Activated naive CD8-positive, alpha-beta T cell (primary cell): ENCODE results near the gene PCARE.

Experiments used
- H3K27ac Mint-ChIP-seq: one replicate; pipeline ENCODE4 v1.8.0; 2021; ENCODE audit warnings: mixed read lengths
- H3K27me3 Mint-ChIP-seq: one replicate; pipeline ENCODE4 v1.8.0; 2021; ENCODE audit warnings: mixed read lengths
- H3K36me3 Mint-ChIP-seq: one replicate; pipeline ENCODE4 v1.8.0; 2021; ENCODE audit warnings: mixed read lengths
- H3K4me1 Mint-ChIP-seq: one replicate; pipeline ENCODE4 v1.8.0; 2021; ENCODE audit warnings: low read depth, mixed read lengths
- H3K4me3 Mint-ChIP-seq: one replicate; pipeline ENCODE4 v1.8.0; 2021; ENCODE audit warnings: mild to moderate bottlenecking, mixed read lengths
- H3K9me3 Mint-ChIP-seq: one replicate; pipeline ENCODE4 v1.8.0; 2021; ENCODE audit warnings: low read depth, mixed read lengths

PCARE gene

GRCh38 chr2:29016504-29016903 lies 57.8 kb downstream of the PCARE start:
- Mint-ChIP-seq H3K9me3 (no peaks in the 10 kb centered on the region), H3K27ac (peak overlapping the region; percentile 93), H3K4me3 (no peak overlapping the region), H3K4me1 (peaks cover 55% of the 10 kb centered on the region), H3K27me3 (no peaks in the 10 kb centered on the region), H3K36me3 (no peaks in the 10 kb centered on the region)

- no peaks in the 10 kb centered on the region for H3K9me3 Mint-ChIP-seq
- peak overlapping the region; percentile 77 for H3K4me3 Mint-ChIP-seq
- H3K27me3 Mint-ChIP-seq, result no peaks in the 10 kb centered on the region
- peaks cover 62% of the 10 kb centered on the region for H3K4me1 Mint-ChIP-seq
- no peaks in the 10 kb centered on the region for H3K36me3 Mint-ChIP-seq
- peak overlapping the region; percentile 93 for H3K27ac Mint-ChIP-seq
These were observed 58.4 kb downstream of the PCARE start for GRCh38 chr2:29015701-29016470.

GRCh38 chr2:29014811-29015421 lies 59.4 kb downstream of the PCARE start:
- peak overlapping the region; percentile 93 for H3K27ac Mint-ChIP-seq
- no peaks in the 10 kb centered on the region for H3K36me3 Mint-ChIP-seq
- no peaks in the 10 kb centered on the region for H3K27me3 Mint-ChIP-seq
- H3K4me3 Mint-ChIP-seq, result peak overlapping the region; percentile 77
- no peaks in the 10 kb centered on the region for H3K9me3 Mint-ChIP-seq
- H3K4me1 Mint-ChIP-seq, result peaks cover 71% of the 10 kb centered on the region

GRCh38 chr2:29014331-29014730 lies 60.0 kb downstream of the PCARE start:
- Mint-ChIP-seq H3K36me3 (no peaks in the 10 kb centered on the region), H3K27me3 (no peaks in the 10 kb centered on the region), H3K4me3 (peak overlapping the region; percentile 77)

GRCh38 chr2:29013057-29013780 lies 61.1 kb downstream of the PCARE start:
- no peaks in the 10 kb centered on the region for H3K36me3 Mint-ChIP-seq
- no peaks in the 10 kb centered on the region for H3K27me3 Mint-ChIP-seq
- H3K4me1 Mint-ChIP-seq, result peaks cover 85% of the 10 kb centered on the region
- peak overlapping the region; percentile 77 for H3K4me3 Mint-ChIP-seq
- peak overlapping the region; percentile 93 for H3K27ac Mint-ChIP-seq
- no peaks in the 10 kb centered on the region for H3K9me3 Mint-ChIP-seq

More at GRCh38 chr2:29014331-29014730, 60.0 kb downstream of the PCARE start:
- no peaks in the 10 kb centered on the region for H3K9me3 Mint-ChIP-seq
- peak overlapping the region; percentile 93 for H3K27ac Mint-ChIP-seq
- peaks cover 77% of the 10 kb centered on the region for H3K4me1 Mint-ChIP-seq

- Mint-ChIP-seq H3K4me1 (peaks cover 83% of the 10 kb centered on the region), H3K27ac (peak overlapping the region; percentile 93), H3K27me3 (no peaks in the 10 kb centered on the region), H3K4me3 (peak overlapping the region; percentile 69), H3K9me3 (no peaks in the 10 kb centered on the region), H3K36me3 (no peaks in the 10 kb centered on the region)
These were observed 62.1 kb downstream of the PCARE start for GRCh38 chr2:29012211-29012681.
